GM19438 (cell line): ENCODE measurements around the gene VPS36.
"Not testable (repeated sequence)": the region's sequence is repeated elsewhere in the genome, so short reads cannot be mapped to it uniquely, and the experiment has no call there.

Experiments
- ATAC-seq: cut with Tn5 transposase; IDR thresholded peaks from one replicate; pipeline ENCODE4 v1.9.1; 2021; ENCODE audit warnings: low read depth; ENCODE audit not compliant: unreplicated experiment

Gene VPS36

DNA sequence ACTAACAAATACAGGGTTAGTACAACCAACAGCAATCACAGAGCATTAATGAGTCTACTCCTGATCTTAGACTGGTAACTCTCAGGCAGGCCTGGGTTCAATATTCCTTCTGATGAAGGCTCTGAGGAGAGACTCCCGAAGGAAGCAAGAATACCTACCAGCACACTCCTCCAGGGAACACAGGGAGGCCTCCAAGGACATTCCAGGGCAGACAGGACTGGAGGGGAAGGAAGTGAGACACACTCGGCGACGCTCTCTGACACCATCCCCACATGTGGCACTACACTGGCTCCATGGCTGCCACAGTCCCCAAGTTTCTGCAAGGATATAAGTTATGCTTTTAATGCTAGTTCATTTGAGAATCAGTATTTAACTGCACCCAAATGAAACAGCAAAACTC lies 64.6 kb downstream of the VPS36 start:
- no peak for ATAC-seq

DNA sequence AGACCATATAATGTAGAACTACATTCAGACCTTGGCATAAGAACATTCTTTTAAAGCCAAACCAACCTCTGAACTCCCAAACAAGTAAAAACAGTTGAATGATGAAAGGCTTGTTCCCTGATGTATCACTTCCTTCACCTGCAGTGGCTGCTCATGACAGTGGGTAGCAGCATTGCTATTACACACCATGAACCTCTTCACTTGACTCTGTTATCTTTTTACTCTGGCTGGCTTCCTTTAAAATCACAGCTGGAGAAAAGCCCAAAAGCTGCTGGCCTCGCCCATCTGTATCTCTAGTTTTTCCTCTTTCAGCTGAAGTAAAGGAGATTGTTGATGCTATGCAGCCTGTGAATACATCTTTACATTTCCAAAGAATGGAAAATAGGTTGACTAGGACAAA lies 67.1 kb downstream of the VPS36 start:
- no peak for ATAC-seq

DNA sequence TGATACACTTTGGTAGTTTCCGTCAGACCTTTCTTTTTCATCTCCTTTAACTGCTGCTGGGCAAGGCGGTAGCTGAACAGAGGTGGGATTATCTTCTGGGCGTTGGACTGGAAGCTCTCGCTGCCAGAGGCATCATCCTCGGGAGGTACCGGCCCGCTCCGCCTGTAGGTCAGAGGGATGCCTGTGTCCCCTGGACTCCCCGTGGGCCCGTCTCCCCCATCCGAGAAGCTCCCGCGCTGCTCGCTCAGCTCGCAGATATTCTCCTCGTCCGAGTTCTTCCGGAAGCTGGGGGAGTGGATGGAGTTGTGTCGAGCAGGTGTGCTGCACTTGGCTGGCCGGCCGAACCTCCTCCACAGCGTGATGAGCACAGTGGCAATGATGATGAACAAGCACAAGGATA lies 72.1 kb downstream of the VPS36 start:
- no peak for ATAC-seq

DNA sequence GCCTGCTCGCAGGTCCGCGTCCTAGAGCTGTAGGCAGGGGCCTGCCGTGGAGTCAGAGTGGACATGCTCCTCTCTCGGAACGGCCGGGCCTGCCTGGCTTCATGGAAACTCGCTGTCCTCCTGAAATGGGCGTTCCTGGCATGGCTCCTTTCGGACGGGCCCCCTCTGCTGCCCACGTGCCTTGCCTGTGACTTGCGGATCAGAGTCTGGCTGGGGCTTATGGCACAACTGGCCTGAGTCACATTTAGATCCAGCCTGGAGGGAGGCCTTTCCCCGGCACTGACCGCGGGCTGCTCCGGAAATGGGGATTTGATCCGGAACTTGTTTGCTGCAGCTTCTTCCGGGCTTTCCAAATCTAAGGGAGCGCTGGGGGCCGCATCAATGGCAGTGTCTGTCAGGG lies 72.5 kb downstream of the VPS36 start:
- no peak for ATAC-seq

DNA sequence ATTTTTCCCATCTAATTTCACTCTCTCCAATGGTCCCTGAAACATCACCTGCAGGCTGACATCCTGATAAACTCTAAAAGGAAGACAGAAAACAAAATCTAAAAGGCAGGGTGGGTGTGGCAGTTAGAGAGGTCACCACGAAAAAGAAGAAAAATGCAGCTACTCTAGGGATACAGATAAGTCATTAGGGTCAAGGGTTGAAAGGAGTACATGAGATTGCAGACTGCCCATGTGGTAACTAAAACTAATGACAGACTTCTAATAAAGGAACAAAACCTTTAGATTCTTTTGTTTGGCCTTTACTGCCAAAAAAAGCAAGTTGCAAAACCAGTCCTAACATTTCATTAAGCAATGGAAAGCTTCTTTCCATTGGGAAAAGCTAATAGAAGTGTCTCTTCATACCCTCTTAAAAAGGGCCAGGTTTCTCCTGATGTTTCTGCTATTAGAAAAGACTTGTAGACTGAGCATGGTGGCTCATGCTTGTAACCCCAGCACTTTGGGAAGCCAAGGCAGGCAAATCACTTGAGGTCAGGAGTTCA lies 75.5 kb downstream of the VPS36 start:
- no peak for ATAC-seq

DNA sequence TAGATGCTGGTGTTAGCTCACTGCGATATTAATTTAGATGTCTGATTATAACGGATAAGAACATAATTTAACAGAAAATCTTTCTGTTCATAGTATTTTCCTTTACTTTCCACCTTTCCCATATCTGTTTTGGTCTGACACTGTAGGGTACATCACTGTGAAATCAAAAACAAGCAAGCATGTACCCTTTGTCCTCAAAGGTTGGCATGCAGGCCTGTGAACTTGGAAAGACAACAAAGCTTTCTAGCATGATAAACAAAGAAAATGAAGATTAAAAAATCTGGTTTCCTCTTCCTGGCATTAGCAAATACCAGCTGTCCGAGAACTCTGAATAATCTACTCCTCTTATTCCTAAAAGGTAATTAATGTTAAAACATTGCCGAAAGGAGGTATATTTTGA lies 76.0 kb downstream of the VPS36 start:
- ATAC-seq = no peak

DNA sequence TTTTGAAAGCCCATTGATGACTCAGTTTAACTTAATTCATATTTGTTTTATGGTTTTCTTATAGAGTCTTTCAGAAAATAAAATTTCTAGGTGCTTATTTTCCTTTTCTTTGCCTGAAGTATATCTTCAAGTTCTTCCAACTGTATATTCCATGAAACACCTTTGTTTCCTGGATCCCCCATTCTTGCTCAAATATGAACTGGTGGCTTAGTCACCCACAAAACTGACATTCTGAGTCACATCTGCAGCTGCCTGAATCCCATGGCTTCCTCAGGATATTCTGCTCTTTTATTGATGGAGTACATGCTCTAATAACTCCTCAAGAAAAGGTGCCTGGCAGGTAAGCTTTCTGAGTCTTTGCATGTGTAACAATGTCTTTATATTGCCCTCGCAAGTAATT lies 77.2 kb downstream of the VPS36 start:
- not testable (repeated sequence) for ATAC-seq

DNA sequence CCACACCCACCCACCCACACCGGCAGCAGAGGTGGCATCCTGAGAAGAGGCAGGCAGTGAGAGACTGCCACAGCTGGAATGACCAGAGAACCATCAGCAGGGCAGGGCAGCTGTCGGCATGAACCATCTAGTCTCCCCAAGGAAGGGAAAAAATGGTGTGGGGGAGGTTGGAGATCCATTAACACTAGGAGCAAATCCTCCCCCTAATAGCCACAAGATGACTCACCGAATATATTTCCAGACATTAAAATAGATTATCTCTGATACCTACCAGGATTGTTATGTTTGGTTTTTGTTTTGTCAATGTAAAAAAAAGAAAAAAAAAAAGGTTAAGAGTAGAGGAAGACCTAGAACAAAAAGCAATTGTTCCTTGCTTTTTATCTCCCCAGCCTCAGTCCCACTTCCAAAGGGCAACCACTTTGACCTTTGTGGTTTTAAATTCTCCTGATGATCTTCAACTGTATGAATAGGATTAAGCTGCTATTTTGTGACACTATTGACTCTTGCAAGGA lies 78.6 kb downstream of the VPS36 start:
- no peak for ATAC-seq

DNA sequence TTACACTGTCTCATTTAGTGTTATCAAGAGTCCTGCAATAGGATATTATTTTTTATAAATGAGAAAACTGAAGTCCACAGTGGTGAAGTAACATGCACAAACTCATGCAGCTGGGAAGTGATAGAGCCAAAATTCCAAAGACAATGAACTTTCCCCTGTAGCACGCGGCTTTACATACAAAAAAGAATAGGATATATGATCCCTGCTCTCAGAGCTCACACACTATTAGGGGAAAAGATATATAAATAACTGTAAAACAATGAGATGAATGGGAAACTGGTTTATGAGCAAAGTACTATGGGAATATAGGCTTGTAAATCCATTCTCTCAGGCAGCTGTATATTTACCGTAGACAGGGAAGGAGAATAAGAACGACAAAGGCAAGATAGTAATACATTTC lies 84.1 kb downstream of the VPS36 start:
- no peak for ATAC-seq
